ENCODE data around the gene WNT9B. TPM values are rescaled to one million over a fixed set of nuclear protein-coding genes. Genes with fewer than 3 reads are reported as not detected.
A peak's percentile ranks its signal among the peaks of the same experiment; 100 is the strongest.

The WNT9B gene
- total and polyA plus RNA-seq, 11 donors: 0.19 to 1.4 (median 0.53) TPM

GRCh38 chr17:46888727-46889126 lies 37.3 kb downstream of the WNT9B start:
- no peak for TF ChIP-seq POLR2A (IDR thresholded peaks at IDR 0.05)
- no peak for TF ChIP-seq CTCF (IDR thresholded peaks at IDR 0.05)
- Histone ChIP-seq H3K27me3 (peaks cover 0 to 46% (median 5%) of the 10 kb centered on the region in 9 donors), H3K27ac (no peak overlapping the region), H3K4me1 (peaks cover 0 to 8% (median 0%) of the 10 kb centered on the region in 12 donors), H3K36me3 (no peaks in the 10 kb centered on the region), H3K9me3 (no peaks in the 10 kb centered on the region), H3K4me3 (no peak overlapping the region)
- 70 to 100% (median 78%) methylated on average over 1 of the region's 1 CpG for WGBS, 4 donors
- intact Hi-C loops (cut with DNase I): no loop called here
- DNase-seq: no peak
- ATAC-seq: no peak

GRCh38 chr17:46889519-46889918 lies 38.1 kb downstream of the WNT9B start:
- DNase-seq (no peak), ATAC-seq (no peak)
- H3K36me3 ChIP-seq: no peaks in the 10 kb centered on the region
- peaks cover 0 to 8% (median 0%) of the 10 kb centered on the region in 12 donors for H3K4me1 ChIP-seq
- no peak for TF ChIP-seq POLR2A (IDR thresholded peaks at IDR 0.05)
- TF ChIP-seq CTCF (IDR thresholded peaks at IDR 0.05): no peak
- 87 to 89% (median 87%) methylated on average over 4 of the region's 4 CpGs for WGBS, 4 donors
- intact Hi-C loops (cut with DNase I): no loop called here
- H3K4me3 ChIP-seq: no peak overlapping the region
- peaks cover 0 to 46% (median 6%) of the 10 kb centered on the region in 9 donors for H3K27me3 ChIP-seq
- H3K27ac ChIP-seq: no peak overlapping the region
- H3K9me3 ChIP-seq: no peaks in the 10 kb centered on the region

- intact Hi-C loops (cut with DNase I): no loop called here
- ATAC-seq (no peak), DNase-seq (no peak)
- Histone ChIP-seq H3K36me3 (no peaks in the 10 kb centered on the region), H3K27me3 (peaks cover 0 to 47% (median 6%) of the 10 kb centered on the region in 9 donors), H3K9me3 (no peaks in the 10 kb centered on the region), H3K27ac (no peak overlapping the region), H3K4me1 (peaks cover 0 to 12% (median 0%) of the 10 kb centered on the region in 12 donors), H3K4me3 (no peak overlapping the region)
- 41 to 45% (median 42%) methylated on average over 13 of the region's 13 CpGs for WGBS, 4 donors
- no peak for TF ChIP-seq CTCF (IDR thresholded peaks at IDR 0.05)
- TF ChIP-seq POLR2A (IDR thresholded peaks at IDR 0.05): no peak
These were observed 38.7 kb downstream of the WNT9B start for GRCh38 chr17:46889992-46890564.

- peaks cover 0 to 49% (median 6%) of the 10 kb centered on the region in 9 donors for H3K27me3 ChIP-seq
- ATAC-seq (no peak), DNase-seq (peak in 1 of 5 donors; percentile 29)
- 63 to 71% (median 67%) methylated on average over 6 of the region's 6 CpGs for WGBS, 4 donors
- H3K4me1 ChIP-seq: peaks cover 0 to 12% (median 0%) of the 10 kb centered on the region in 12 donors
- H3K9me3 ChIP-seq: no peaks in the 10 kb centered on the region
- H3K27ac ChIP-seq: no peak overlapping the region
- intact Hi-C loops (cut with DNase I): no loop called here
- no peak for TF ChIP-seq CTCF (IDR thresholded peaks at IDR 0.05)
- no peak for TF ChIP-seq POLR2A (IDR thresholded peaks at IDR 0.05)
- H3K36me3 ChIP-seq: no peaks in the 10 kb centered on the region
- no peak overlapping the region for H3K4me3 ChIP-seq
These were observed 39.3 kb downstream of the WNT9B start for GRCh38 chr17:46890638-46891037.
